Measurements from ENCODE around the gene ARID3A. TPM values are rescaled to one million over a fixed set of nuclear protein-coding genes. Genes with fewer than 3 reads are reported as not detected.

The ARID3A gene
- total and polyA plus RNA-seq, 2 donors (not counting 3 experiments of a cell fraction or from before 2014, with no cell fraction given) = 5.4 to 13.2 TPM

DNA sequence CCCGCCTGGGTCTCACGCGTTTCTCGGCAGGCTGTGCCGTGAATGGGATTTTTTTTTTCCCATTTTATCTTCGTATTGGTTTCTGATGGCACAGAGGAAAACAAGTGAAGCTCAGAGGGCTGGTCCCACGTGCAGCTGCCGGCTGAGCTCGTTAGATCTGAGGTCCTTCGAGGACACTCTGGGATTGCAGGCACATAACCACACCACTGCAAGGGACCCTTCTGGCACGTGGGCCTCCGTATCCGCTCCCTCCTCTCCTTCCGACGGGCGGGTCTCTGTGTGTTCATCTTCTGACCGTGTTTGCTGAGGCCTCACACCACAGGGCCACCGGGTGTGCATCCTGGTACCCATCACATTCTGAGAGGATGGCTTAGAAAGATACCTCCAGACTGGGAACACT lies 49.7 kb upstream of the ARID3A start:
- Histone ChIP-seq H3K4me2 (ENCODE audit: insufficient read depth, low read length) (no peak overlapping the region), H2AFZ (ENCODE audit: low read depth, low read length) (no peak overlapping the region), H3K9ac (replicated peaks; ENCODE audit: extremely low read depth, insufficient read depth, low read length) (no peak overlapping the region), H3K9me3 (replicated peaks; ENCODE audit: control insufficient read depth, insufficient read depth, low read length) (no peaks in the 10 kb centered on the region), H3K27me3 (ENCODE audit: control insufficient read depth in 2 of 2, insufficient read depth in 2 of 2, low read length in 2 of 2) (no peaks in the 10 kb centered on the region), H3K36me3 (ENCODE audit: control insufficient read depth in 2 of 2, extremely low read depth in 1 of 2, insufficient read depth in 2 of 2, low read length in 2 of 2) (peaks cover 0 to 22% of the 10 kb centered on the region in 2 experiments), H3K9me1 (replicated peaks; ENCODE audit: control insufficient read depth, extremely low read depth, insufficient read depth, low read length) (no peaks in the 10 kb centered on the region), H3K4me3 (replicated peaks in 1 of 3; ENCODE audit: insufficient read depth in 1 of 3, low read depth in 1 of 3, low read length in 3 of 3) (no peak overlapping the region), H4K20me1 (replicated peaks; ENCODE audit: control insufficient read depth, extremely low read depth, insufficient read depth, low read length) (no peaks in the 10 kb centered on the region), H3K79me2 (ENCODE audit: control insufficient read depth, insufficient read depth, low read length) (no peaks in the 10 kb centered on the region), H3K27ac (ENCODE audit: insufficient read depth, low read depth, low read length) (no peak overlapping the region), H3K4me1 (ENCODE audit: control insufficient read depth, extremely low read depth, insufficient read depth, low read length) (no peaks in the 10 kb centered on the region)
- FAIRE-seq (no peak), DNase-seq (ENCODE audit: low read depth, low spot score) (no peak)
- TF ChIP-seq GATA2 (IDR thresholded peaks at IDR 0.05; ENCODE audit: insufficient read depth, insufficient read length, low read depth, low read length) (no peak), FOS (IDR thresholded peaks at IDR 0.05; ENCODE audit: borderline replicate concordance, insufficient read depth, low read length) (no peak), POLR2AphosphoS5 (IDR thresholded peaks at IDR 0.05; ENCODE audit: insufficient read depth, low read depth, low read length) (no peak), JUN (IDR thresholded peaks at IDR 0.05; ENCODE audit: borderline replicate concordance, insufficient read depth, insufficient read length, low read depth) (no peak), POLR2A (IDR thresholded peaks at IDR 0.05; ENCODE audit: low read depth, low read length) (no peak)
- TF ChIP-seq, protein P1, sequence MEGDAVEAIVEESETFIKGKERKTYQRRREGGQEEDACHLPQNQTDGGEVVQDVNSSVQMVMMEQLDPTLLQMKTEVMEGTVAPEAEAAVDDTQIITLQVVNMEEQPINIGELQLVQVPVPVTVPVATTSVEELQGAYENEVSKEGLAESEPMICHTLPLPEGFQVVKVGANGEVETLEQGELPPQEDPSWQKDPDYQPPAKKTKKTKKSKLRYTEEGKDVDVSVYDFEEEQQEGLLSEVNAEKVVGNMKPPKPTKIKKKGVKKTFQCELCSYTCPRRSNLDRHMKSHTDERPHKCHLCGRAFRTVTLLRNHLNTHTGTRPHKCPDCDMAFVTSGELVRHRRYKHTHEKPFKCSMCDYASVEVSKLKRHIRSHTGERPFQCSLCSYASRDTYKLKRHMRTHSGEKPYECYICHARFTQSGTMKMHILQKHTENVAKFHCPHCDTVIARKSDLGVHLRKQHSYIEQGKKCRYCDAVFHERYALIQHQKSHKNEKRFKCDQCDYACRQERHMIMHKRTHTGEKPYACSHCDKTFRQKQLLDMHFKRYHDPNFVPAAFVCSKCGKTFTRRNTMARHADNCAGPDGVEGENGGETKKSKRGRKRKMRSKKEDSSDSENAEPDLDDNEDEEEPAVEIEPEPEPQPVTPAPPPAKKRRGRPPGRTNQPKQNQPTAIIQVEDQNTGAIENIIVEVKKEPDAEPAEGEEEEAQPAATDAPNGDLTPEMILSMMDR (IDR thresholded peaks at IDR 0.05; ENCODE audit: extremely low read depth in 1 of 2, insufficient read depth in 1 of 2, low read depth in 1 of 2, low read length in 2 of 2) = no peak
- intact Hi-C loops (cut with micrococcal nuclease) = no loop called here
- BruUV-seq (replicated peaks) = no TSS peak
- ChIA-PET POLR2A (no interaction called here), CTCF (no interaction called here)
- dilution Hi-C loops (cut with MboI; ENCODE audit: extremely low pct_ligation_motif_present, low sequenced_read_pairs) = no loop called here
